Right ventricle myocardium superior (tissue), 1 donor: ENCODE measurements around the gene DNMT1. TPM values are rescaled to one million over a fixed set of nuclear protein-coding genes. Genes with fewer than 3 reads are reported as not detected.

Source experiments
- ATAC-seq: fragments of 200-7000 bp; cut with Tn5 transposase; one replicate; pipeline ENCODE4 v1.9.1; 2020; ENCODE audit warnings: mild to moderate bottlenecking; ENCODE audit not compliant: poor library complexity
- DNase-seq: peaks from one replicate; pipeline ENCODE4 v3.0.0-alpha.2; 2020
- intact Hi-C: fragments of 100-400 bp; cut with DNase I; formaldehyde crosslinking; loops from one replicate; pipeline ENCODE4 v1.11.2; 2022
- total RNA-seq: library from RNA; stranded (reverse); fragmentation: NEBNext Ultra II Directional; extraction: Animal tissue kit (Norgen Biotek cat#: 25700); gene quantifications from one replicate; pipeline ENCODE4 v1.2.1, GENCODE V29; 2021
- donor health status: DM: no; HTN: yes; CAD: no; lungs with severe emphysema.

The DNMT1 gene
- total RNA-seq, 1 donor from 2014 or later, result 22.7 TPM

DNA sequence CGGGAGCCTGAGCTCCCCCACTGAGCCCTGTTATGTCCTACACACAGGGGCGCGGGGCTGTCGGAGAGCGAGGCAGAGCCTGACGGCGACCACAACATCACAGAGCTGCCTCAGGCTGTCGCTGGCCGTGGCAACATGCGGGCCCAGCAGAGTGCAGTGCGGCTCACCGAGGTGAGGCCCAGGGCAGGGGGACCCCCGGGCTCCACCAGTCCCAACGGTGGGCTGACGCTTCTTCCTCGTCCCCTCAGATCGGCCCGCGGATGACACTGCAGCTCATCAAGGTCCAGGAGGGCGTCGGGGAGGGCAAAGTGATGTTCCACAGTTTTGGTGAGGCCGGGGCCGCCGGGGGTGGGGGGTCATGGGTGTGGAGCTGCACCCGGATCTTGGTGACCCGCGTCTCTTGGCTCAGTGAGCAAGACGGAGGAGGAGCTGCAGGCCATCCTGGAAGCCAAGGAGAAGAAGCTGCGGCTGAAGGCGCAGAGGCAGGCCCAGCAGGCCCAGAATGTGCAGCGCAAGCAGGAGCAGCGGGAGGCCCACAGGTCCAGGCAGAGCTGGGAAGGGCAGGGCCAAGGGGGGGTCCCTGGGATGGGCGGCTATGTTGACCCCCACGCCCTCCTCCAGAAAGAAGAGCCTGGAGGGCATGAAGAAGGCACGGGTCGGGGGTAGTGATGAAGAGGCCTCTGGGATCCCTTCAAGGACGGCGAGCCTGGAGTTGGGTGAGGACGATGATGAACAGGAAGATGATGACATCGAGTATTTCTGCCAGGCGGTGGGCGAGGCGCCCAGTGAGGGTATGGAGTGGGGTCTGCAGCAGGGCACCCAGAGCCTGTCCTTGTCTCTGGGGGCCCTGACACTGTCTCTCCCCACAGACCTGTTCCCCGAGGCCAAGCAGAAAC, 84.4 kb downstream of the DNMT1 start:
- DNase-seq (no peak), ATAC-seq (no peak)
- intact Hi-C loops, result no loop called here

DNA sequence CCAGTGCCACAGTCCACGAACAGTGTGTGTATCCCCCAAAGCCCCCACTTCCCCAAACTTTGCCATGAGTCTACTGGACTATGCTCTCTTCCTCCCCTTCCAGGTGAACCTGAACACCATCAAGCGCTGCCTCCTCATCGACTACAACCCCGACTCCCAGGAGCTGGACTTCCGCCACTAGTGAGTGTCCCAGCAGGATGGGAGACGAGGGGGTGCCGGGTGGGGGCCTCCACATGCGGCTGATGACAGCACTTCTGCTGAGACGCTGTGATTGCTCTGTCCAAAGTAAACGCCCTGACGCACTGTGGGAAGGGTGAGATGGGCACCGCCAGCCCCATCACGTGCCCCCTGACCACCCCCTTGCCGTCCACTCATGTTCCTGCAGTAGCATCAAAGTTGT, 85.2 kb downstream of the DNMT1 start:
- intact Hi-C loops, result no loop called here

DNA sequence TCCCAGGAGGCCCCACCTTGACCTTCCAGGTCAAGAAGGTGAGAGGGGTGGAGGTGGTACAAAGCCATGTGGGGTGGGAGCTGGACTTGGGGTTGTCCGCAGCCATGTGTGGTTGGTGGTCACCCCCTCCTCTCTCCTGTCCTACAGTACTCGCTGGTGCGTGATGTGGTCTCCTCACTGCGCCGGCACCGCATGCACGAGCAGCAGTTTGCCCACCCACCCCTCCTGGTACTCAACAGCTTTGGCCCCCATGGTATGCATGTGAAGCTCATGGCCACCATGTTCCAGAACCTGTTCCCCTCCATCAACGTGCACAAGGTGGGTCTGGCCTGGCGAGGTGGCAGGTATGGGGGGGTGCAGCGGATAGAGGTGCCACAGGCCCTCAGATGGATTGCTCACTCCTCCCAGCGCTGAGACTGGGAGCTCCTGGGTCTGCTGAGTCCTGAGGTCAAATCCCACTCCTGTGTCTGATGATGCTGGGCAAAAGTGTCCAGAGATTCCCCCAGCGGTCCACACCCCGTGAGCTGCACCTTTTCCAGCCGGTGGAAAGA, 86.9 kb downstream of the DNMT1 start:
- DNase-seq (no peak), ATAC-seq (no peak)
- intact Hi-C loops, result no loop called here

More for the DNA sequence above, 85.2 kb downstream of the DNMT1 start:
- ATAC-seq, result no peak
- DNase-seq, result no peak

DNA sequence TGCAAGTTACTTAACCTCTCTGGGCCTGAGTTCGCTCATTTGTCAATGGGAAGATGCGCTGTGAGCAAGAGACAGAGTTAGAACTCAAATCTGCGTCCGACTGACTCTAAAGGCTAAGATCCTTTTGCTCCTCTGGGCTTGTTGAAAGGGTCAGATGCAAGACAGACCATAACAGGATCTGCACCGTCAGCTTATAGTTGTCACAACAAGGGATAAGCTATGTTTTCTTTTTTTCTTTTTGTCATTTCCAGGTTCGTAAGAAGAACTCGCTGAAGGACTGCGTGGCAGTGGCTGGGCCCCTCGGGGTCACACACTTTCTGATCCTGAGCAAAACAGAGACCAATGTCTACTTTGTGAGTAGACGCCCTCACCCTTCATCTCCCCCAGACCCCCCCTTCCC, 87.5 kb downstream of the DNMT1 start:
- intact Hi-C loops, result no loop called here
- DNase-seq (no peak), ATAC-seq (no peak)

DNA sequence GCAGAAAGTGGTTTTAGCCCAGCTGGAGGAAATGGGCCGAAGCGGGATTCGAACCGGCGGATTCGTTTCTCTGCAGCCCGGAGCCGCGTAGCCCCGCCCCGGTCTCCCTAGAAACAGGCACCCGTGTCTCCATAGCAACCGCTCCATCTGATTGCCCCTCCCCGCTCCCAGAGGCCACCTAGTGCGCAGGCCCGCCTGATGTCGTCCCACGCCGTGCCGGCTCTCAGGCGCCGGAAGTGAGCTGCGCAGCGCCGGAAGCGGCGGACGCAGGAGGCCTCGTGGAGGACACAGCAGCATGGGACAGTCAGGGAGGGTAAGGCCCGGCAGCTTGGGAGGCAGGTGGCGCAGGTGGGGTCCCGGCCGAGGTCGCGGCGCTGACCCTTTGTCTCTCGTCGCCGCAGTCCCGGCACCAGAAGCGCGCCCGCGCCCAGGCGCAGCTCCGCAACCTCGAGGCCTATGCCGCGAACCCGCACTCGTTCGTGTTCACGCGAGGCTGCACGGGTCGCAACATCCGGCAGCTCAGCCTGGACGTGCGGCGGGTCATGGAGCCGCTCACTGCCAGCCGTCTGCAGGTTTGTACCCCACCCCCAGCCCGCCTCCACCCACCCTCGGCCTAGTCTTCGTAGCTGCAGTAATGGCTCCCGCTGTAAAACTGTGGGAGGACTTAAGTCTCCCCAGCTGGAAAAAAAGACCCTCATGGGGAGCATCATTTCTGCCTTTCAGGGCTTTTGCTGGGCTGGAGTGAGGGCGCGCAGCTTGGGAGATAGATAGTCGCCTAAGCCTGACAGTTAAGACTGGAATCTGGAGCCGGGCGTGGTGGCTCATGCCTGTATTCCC, 88.4 kb downstream of the DNMT1 start, which contains the start of gene PPAN:
PPAN (plus strand) TSS at position 263 of the 837 bp plus-strand sequence; CDS start at position 296, 33 bp downstream.
- intact Hi-C loops, result no loop called here
- ATAC-seq (peak; percentile 98), DNase-seq (peak; percentile 98)

DNA sequence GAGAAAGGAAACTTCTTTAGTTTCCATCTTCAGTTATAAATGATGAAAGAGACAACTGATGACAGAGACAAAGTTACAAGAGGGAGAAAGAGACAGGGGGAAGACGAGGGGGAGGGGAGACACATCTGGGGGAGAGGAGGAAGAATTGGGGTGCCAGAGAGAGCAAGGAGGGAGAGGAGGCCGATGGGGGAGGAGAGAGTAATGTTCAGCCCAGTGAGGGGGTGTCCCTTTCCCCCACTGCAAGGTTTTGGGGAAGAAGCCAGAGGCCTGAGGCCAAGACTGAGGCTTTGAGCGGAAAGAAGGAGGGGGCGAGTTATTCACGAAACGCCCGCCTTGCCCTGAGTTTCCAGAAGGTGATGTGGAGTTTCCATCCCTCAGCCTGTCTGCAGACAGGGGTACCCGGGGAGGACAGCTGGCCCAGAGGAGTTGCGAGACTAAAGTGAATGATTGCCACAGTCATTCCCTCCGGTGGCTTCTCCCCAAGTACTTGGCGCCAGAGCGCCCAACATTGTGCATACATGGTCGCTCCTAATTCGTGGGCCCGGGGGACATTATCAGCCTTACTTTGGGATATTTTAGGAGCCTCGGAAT, 89.1 kb downstream of the DNMT1 start:
- intact Hi-C loops, result no loop called here
- ATAC-seq (no peak), DNase-seq (no peak)

DNA sequence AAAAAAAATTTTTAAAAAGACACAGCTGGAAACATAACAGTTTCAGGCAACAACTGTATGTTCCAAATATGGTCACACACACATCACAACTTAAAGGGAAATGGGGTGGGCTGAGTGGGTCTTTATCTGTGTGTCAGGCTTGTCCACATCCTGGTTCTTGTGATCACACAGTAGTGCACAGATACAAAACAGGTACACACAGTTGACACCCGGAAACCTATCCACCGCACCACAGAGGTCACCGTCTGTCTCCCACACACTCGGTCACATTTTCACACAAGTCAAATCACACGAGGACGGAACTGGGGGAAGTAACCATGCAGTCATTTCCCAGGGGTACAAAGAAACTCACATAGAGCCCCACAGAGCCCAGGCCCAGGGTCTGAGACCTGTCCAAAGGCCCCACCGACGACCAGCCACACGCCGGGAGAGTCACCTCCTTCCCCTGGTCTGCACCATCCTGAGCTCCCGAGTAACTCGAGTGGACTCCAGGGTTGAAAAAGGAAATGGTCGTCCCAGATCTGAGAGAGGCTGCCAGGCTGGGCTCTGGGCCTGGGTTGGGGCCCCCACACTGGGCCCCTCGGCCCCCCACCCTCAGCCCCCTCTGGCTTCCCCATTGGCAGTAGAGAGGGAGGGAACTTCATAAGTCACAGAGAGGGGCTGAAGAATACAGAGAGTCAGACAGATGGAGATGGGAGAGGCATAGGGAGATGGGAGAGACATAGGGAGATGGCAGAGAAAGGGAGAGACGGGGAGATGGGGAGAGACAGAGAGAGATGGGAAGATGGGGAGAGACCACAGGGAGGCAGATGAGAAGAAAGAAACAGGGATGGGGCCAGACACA, 89.9 kb downstream of the DNMT1 start:
- ATAC-seq, result no peak
- no peak for DNase-seq
- intact Hi-C loops, result no loop called here

DNA sequence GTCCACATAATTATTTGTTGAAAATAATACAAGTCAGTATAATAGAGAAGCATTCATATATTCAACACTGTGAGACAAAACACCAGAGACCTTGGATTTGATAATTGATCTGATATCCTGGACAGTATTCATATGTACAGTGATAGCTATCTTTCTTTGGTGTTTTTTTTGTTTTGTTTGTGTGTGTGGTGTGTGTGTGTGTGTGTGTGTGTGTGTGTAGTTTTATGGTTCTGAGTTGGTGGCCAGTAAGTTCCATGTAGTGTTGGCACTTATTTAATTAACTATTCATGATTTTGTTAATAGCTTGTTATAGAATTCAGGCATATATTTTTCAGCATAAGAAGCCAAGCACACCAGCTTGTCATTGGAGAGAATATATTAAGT, 90.6 kb downstream of the DNMT1 start:
- intact Hi-C loops, result no loop called here
- DNase-seq (no peak), ATAC-seq (no peak)

DNA sequence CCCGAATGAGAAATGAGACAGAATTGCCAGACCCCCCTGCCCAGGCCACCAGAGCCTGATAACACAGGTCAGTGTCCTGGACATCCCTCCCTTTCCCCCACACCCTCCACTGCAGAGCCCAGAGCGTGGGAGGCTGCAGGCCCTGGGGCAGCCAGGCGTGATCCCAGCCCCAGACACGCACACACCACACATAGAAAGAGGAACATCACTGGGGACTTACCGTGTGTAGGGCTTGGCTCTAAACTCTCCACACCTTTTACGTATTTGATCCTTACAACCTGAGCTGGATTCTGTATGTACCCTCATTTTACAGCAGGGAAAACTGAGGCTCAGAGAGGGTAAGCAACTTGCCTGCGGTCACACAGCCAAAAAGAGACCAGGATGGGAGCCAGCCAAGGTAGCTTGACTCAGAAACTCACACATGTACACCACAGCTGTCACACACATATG, 91.9 kb downstream of the DNMT1 start:
- DNase-seq (no peak), ATAC-seq (no peak)
- intact Hi-C loops, result no loop called here

DNA sequence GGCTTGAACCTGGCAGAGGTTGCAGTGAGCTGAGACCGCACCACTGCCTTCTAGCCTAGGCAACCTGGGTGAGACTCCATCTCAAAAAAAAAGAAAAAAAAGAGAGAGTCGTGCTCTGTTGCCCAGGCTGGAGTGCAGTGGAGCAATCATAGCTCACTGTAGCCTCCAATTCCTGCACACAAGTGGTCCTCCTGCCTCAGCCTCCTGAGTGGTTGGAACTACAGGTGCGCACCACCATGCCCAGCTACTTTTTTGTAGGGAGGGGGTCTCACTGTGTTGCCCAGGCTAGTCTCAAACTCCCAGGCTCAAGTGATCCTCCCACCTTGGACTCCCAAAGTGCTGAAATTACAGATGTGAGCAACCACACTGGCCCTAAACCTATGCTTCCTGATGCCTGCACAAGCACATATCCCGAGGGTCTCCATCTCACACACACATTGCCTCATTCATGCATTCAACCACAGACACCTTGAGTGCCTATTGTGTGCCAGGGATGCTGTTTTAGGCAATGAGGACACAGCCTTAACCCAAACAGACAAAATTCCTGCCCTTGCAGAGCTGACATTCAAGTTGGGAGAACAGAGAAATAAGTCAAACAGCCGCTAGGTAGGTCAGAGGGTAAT, 94.5 kb downstream of the DNMT1 start:
- ATAC-seq (no peak), DNase-seq (no peak)
- intact Hi-C loops, result no loop called here

DNA sequence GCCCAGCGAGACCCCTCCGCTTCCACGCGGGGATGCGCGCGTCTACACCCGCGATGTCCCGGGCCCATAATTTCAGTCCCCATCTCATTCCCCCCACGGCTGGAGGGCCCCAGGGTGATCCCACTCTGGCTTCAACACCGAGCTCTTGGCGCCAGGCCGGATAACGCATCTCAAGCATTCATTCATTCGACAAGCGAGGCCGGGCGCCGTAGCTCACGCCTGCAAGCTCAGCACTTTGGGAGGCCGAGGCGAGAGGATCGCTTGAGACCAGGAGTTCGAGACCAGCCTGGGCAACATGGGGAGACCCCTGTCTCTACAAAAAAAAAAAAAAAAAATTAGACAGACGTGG, 98.2 kb downstream of the DNMT1 start:
- intact Hi-C loops, result no loop called here
- DNase-seq (peak; percentile 61), ATAC-seq (no peak)

DNA sequence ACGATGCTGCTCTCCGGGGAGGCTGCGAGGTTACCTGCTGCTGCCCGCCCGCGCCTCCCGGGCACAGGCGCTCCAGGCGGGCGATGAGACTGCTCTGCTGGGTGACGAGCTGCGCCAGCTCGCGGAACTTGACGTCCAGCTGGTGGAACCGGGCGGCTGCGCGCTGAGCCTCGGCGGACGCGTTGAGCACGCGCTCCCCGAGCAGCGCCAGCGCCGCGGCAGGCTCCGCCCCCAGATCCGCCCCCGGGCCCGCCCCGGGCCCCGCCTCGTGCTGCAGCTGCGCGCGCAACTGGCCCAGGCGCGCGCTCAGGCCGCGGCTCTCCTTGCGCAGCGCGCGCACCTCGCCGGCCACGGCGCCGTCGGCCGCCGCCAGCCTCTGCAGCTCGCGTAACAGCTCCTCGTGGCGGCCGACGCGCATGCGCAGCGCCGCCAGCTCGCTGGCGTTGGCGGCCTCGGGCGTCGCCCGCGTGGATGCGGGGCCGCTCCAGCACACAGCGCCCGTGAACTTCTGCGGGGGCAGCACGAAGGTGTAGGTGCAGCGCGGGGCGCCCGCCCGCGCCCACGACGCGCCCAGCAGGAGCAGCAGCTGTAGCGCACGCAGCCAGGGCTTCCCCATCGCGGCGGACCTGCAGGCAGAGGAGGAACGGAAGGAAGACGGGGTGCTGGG, 98.7 kb downstream of the DNMT1 start:
- DNase-seq (peak; percentile 93), ATAC-seq (peak; percentile 95)
- intact Hi-C loops, result no loop called here

DNA sequence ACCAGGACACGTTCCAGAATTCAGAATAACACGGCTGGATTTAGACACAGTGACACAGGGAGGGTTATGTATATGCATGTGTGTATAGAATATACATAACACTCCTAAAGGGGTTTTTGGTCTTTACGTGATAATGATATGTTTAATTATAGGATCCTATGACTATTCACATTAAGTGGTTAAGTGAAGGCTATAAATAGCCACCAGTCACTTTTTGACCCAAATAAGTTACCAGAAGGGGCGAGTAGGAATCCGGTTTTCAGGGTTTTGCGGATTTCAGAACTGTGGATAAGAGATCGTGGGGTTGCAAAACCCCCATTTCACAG, 99.2 kb downstream of the DNMT1 start:
- ATAC-seq (no peak), DNase-seq (no peak)
- intact Hi-C loops, result no loop called here

DNA sequence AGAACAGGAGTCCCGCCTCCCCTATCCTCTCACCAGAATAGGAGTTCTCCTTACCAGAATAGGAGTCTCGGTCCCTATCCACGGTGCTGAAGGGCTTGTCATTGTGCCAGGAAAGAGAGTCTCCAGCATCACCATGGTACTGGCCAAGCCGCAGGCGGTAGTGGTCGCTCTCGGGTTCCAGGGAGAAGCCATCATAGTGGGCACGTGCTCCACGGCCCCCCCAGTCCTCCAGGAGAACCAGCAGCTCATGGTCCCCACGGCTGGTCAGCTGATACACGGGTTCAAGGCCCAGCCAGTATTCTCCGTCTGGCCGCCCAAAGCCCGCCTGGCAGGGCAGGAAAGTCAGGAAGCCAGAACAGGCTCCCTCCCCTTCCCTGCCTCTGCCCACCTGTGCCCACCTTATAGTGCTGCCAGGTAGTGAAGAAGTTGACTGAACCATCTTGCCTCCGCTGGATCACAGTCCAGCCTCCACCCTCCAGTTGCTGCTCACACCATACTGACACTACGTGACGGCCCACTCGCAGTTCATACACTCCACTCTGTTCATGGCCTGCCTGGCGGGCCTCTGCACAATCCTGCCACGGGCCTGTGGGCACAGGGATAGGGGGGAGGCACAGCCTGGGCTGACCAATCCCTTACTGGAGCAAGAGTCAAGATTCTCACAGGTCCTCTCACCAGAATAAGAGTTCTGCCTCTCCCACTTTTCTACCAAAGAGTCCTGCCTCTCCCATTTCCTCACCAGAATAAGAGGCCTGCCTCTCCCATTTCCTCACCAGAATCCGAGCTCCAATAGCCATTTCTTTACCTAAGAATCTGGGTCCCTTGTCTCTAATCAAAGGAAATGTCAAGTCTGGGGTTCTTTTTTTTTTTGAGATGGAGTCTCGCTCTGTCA, 101.2 kb downstream of the DNMT1 start:
- ATAC-seq, result no peak
- no peak for DNase-seq
- intact Hi-C loops, result no loop called here

DNA sequence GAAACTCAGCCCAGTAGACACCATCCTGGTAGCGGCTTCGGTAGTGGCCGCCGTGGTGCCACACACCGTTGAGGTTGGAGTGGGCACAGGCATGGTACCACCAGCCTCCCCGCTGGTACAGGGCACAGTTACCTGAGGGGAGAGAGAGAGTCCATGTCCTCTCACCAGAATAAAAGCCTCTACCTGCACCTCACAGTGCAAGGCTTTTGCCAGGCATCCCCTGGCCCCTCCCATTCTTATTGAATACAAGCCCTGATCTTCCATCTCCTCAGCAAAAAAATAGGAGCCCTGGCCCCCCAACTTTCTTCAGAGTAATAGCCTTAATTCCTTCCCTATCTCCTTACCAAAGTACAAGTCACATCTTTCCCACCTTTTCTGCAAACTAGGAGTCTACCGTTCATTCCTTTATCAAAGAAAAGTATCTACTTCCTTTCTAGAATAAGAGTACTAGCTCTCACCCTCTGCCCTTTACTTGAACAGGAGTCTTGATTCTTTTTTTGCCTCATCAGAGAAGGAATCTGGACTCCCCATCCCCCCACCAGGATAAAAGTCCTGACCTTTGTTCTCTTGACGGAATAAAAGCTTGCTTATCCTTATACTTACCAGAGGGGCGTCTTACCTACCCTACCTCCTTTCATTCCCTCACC, 102.0 kb downstream of the DNMT1 start:
- ATAC-seq, result no peak
- intact Hi-C loops, result no loop called here

More for the DNA sequence above, 102.0 kb downstream of the DNMT1 start:
- DNase-seq, result no peak
